A673 (cell line): ENCODE results near the gene EBF4.

Experiments used
- EZH2 ChIP-seq: fragments of 200-600 bp; sonication (generic); IDR thresholded peaks from 2 replicates; pipeline ENCODE4 v1.6.1; 2017; ENCODE audit warnings: borderline replicate concordance, low read depth, mild to moderate bottlenecking, mixed read lengths, antibody characterized with exemption, low read length; ENCODE audit not compliant: poor library complexity, severe bottlenecking
- TF ChIP-seq, protein P1 (sequence below): fragments of 300-800, 200-600 bp; sonication (generic); conservative IDR thresholded peaks from 2 replicates; pipeline ENCODE4 v1.5.1; 2017; ENCODE audit warnings: low read depth, mild to moderate bottlenecking, antibody characterized with exemption, low read length, moderate library complexity, mixed read lengths

DNA sequence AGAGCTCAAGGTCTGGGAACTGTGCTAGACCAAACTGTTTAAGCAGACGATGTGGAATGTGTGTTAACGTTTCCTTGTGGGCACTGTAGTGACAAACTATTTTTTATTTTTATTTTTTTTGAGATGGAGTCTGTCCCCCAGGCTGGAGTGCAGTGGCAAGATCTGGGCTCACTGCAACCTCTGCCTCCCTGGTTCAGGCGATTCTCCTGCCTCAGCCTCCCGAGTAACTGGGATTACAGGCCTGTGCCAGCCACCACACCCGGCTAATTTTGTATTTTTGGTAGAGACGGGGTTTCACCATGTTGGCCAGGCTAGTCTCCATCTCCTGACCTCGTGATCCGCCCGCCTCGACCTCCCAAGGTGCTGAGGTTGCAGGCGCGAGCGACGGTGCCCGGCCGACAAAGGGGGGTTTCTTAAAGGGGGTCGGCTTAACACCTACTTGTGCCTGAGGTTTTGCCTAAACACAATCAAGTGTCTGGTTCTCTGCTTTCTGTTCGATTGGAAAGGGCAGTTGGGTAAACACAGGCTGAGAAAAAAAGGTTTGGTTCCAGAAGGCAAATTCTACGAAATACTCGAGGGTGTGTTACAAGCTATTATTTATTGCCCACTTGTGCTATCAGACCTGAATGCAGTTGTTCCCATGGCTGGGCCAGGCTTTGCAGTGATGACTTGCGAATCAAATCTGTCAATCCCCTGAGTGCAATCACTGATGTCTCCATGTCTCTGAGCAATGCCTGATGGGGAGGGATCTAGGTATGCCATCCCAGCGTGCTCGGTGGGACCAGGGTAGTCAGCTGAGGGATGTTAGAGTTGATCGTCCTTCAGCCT is 38.8 kb upstream of the EBF4 start:
- TF ChIP-seq, protein P1, sequence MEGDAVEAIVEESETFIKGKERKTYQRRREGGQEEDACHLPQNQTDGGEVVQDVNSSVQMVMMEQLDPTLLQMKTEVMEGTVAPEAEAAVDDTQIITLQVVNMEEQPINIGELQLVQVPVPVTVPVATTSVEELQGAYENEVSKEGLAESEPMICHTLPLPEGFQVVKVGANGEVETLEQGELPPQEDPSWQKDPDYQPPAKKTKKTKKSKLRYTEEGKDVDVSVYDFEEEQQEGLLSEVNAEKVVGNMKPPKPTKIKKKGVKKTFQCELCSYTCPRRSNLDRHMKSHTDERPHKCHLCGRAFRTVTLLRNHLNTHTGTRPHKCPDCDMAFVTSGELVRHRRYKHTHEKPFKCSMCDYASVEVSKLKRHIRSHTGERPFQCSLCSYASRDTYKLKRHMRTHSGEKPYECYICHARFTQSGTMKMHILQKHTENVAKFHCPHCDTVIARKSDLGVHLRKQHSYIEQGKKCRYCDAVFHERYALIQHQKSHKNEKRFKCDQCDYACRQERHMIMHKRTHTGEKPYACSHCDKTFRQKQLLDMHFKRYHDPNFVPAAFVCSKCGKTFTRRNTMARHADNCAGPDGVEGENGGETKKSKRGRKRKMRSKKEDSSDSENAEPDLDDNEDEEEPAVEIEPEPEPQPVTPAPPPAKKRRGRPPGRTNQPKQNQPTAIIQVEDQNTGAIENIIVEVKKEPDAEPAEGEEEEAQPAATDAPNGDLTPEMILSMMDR, result no peak
- no peak for TF ChIP-seq EZH2
